22Rv1 (cell line): Measurements from ENCODE around the gene TP53TG5.

ENCODE experiments used
- H3K27ac ChIP-seq: fragments of 450-650 bp; 2 replicates; pipeline ENCODE4 v1.5.1; 2017
- ZFX ChIP-seq: fragments of 450-650 bp; IDR thresholded peaks from 2 replicates; pipeline ENCODE4 v1.6.1; 2017; ENCODE audit warnings: antibody characterized with exemption, borderline replicate concordance
- TF ChIP-seq, protein P1 (sequence below): fragments of 450-650 bp; IDR thresholded peaks from 2 replicates; pipeline ENCODE4 v1.5.1; 2017; ENCODE audit warnings: mild to moderate bottlenecking

TP53TG5 gene

GRCh38 chr20:45391559-45391958, 13.4 kb upstream of the TP53TG5 start:
- H3K27ac ChIP-seq, result no peak overlapping the region
- TF ChIP-seq, protein P1, sequence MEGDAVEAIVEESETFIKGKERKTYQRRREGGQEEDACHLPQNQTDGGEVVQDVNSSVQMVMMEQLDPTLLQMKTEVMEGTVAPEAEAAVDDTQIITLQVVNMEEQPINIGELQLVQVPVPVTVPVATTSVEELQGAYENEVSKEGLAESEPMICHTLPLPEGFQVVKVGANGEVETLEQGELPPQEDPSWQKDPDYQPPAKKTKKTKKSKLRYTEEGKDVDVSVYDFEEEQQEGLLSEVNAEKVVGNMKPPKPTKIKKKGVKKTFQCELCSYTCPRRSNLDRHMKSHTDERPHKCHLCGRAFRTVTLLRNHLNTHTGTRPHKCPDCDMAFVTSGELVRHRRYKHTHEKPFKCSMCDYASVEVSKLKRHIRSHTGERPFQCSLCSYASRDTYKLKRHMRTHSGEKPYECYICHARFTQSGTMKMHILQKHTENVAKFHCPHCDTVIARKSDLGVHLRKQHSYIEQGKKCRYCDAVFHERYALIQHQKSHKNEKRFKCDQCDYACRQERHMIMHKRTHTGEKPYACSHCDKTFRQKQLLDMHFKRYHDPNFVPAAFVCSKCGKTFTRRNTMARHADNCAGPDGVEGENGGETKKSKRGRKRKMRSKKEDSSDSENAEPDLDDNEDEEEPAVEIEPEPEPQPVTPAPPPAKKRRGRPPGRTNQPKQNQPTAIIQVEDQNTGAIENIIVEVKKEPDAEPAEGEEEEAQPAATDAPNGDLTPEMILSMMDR, result no peak
- no peak for TF ChIP-seq ZFX

DNA sequence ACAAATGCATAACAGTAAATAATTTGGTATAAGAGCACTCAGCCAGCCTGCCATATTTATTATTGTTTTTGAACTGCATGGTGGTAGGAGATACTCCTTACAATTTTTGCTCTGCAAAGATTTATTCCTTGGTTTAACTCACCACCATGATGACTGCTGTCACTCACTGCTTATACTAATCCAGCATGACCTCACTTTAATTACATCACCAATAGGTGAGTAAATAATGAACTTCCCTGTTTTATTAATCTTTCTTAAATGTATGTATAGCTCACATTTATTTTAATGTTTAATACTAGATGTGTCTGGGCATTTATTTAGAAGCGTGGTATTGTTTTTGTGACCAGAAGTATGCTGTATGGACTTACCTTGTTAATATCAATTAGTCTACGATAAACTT, 12.8 kb upstream of the TP53TG5 start:
- H3K27ac ChIP-seq, result no peak overlapping the region

DNA sequence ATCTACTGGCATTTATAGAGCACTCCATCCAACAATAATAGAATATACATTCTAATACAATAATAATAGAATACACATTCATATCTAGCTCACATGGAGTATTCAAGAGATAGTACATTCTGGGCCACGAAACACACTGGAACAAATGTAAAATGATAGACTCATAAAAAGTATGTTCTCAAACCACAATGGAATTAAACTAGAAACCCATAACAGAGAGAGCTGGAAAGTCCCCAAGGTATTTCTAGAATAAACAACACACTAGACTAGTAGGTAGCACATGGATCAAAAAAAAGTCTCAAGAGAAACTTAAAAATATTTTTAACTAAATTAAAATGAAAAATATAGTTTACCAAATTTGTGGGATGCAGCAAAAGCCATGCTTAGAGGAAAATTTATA, 9.1 kb upstream of the TP53TG5 start:
- H3K27ac ChIP-seq, result no peak overlapping the region
- no peak for TF ChIP-seq ZFX
- TF ChIP-seq, protein P1, result no peak

More for the DNA sequence above, 12.8 kb upstream of the TP53TG5 start:
- TF ChIP-seq ZFX, result no peak
- TF ChIP-seq, protein P1, result no peak

DNA sequence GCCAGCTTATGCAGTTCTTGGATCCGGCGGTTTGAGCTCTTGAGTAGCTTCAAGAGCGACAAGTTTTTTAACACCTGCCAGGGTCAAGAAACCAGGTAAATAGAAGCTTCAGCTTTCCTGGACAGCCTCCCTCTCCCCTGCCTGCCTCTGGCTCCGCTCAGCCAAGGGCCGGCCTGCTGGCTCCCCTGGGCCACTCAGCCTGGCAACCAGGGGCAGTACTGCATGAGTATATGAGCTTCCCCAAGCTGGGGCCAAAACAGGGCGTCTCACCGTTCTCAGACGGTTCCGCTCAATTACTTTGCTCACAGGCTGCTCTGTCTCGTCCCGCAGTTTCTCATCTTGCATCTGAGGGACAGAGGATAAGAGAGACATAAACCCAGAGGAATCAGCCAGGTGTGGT, 856 bp downstream of the TP53TG5 start:
- H3K27ac ChIP-seq, result no peak overlapping the region
- TF ChIP-seq, protein P1, result no peak
- TF ChIP-seq ZFX, result no peak

- TF ChIP-seq, protein P1, result no peak
- TF ChIP-seq ZFX, result no peak
- H3K27ac ChIP-seq, result no peak overlapping the region
Measured at GRCh38 chr20:45374966-45375365, 3.2 kb downstream of the TP53TG5 start.

DNA sequence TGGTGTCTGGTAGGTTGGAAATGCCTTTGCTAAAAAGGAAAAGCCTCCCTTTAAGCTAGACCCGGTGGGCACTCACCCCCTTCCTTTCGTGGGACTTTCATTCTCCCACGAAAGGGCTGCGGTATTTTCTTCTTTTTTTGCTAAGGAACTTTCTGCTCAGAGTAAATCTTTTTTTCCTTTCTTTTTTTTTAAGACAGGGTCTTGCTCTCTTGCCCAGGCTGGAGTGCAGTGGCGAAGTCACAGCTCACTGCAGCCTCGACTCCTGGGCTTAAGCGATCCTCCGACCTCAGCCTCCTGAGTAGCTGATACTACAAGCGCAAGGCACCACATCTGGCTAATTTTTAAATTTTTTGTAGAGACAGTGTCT, 4.0 kb downstream of the TP53TG5 start:
- TF ChIP-seq, protein P1, result peak; percentile 75
- no peak for TF ChIP-seq ZFX

GRCh38 chr20:45373353-45374100, 4.6 kb downstream of the TP53TG5 start:
- H3K27ac ChIP-seq, result peak overlapping the region; percentile 53
- TF ChIP-seq, protein P1, result peak; percentile 96
- TF ChIP-seq ZFX, result no peak

More for the DNA sequence above, 4.0 kb downstream of the TP53TG5 start:
- 0 out of 2 replicates have a peak overlapping the region, but pooled peaks have one; percentile 53 for H3K27ac ChIP-seq
